DOHH2 (cell line): ENCODE results near the gene TACC2.

Experiments
- H3F3A ChIP-seq: fragments of 200-600 bp; sonication (generic), shearing (Covaris generic); 2 replicates; pipeline ENCODE4 v1.6.0; 2016; ENCODE audit warnings: antibody characterized with exemption, mild to moderate bottlenecking; ENCODE audit not compliant: control insufficient read depth, insufficient read depth
- H3K27ac ChIP-seq: fragments of 200-600 bp; sonication (generic); 2 replicates; pipeline ENCODE4 v1.5.1; 2014; ENCODE audit warnings: low read depth, mild to moderate bottlenecking, low read length, moderate library complexity
- H3K27me3 ChIP-seq: fragments of 200-600 bp; sonication (generic); 2 replicates; pipeline ENCODE4 v1.6.1; 2014; ENCODE audit warnings: mild to moderate bottlenecking, low read length, mixed read lengths; ENCODE audit not compliant: control insufficient read depth
- H3K36me3 ChIP-seq: fragments of 200-600 bp; sonication (generic); 2 replicates; pipeline ENCODE4 v1.6.1; 2014; ENCODE audit warnings: mild to moderate bottlenecking, low read length, moderate library complexity, mixed read lengths; ENCODE audit not compliant: control insufficient read depth
- H3K4me1 ChIP-seq: fragments of 200-600 bp; sonication (generic); 2 replicates; pipeline ENCODE4 v1.6.1; 2014; ENCODE audit warnings: mild to moderate bottlenecking, low read length, mixed read lengths; ENCODE audit not compliant: control insufficient read depth
- H3K4me2 ChIP-seq: fragments of 200-600 bp; sonication (generic); 2 replicates; pipeline ENCODE4 v1.6.0; 2014; ENCODE audit warnings: mild to moderate bottlenecking, low read length, moderate library complexity
- H3K4me3 ChIP-seq: fragments of 200-600 bp; sonication (generic); 2 replicates; pipeline ENCODE4 v1.5.1; 2014; ENCODE audit warnings: mild to moderate bottlenecking, low read length, mixed read lengths
- H3K79me2 ChIP-seq: fragments of 200-600 bp; sonication (generic); 2 replicates; pipeline ENCODE4 v1.6.1; 2014; ENCODE audit warnings: mild to moderate bottlenecking, low read length, mixed read lengths; ENCODE audit not compliant: control insufficient read depth
- H3K9me2 ChIP-seq: fragments of 200-600 bp; sonication (generic); replicated peaks from 2 replicates; pipeline ENCODE4 v1.6.1; 2014; ENCODE audit warnings: mild to moderate bottlenecking, low read length, mixed read lengths; ENCODE audit not compliant: control insufficient read depth
- H3K9me3 ChIP-seq: fragments of 200-600 bp; sonication (generic); 2 replicates; pipeline ENCODE4 v1.6.1; 2014; ENCODE audit warnings: antibody characterized with exemption, low read length, mixed read lengths; ENCODE audit not compliant: control insufficient read depth, insufficient read depth
- H4K20me1 ChIP-seq: fragments of 200-600 bp; sonication (generic); 2 replicates; pipeline ENCODE4 v1.6.0; 2014; ENCODE audit warnings: low read depth, mild to moderate bottlenecking, antibody characterized with exemption, low read length, moderate library complexity; ENCODE audit not compliant: control insufficient read depth, insufficient read depth
- EZH2phosphoT487 ChIP-seq: fragments of 200-600 bp; sonication (generic); IDR thresholded peaks from 2 replicates; pipeline ENCODE4 v1.6.1; 2017; ENCODE audit warnings: borderline replicate concordance, mild to moderate bottlenecking, antibody characterized with exemption, low read length, moderate library complexity, mixed read lengths
- TF ChIP-seq, protein P1 (sequence below): fragments of 200-600 bp; sonication (generic); IDR thresholded peaks from one replicate; pipeline ENCODE4 v1.5.1; 2014; ENCODE audit warnings: antibody characterized with exemption, mild to moderate bottlenecking, low read depth, low read length; ENCODE audit not compliant: poor library complexity, severe bottlenecking

Gene TACC2

DNA sequence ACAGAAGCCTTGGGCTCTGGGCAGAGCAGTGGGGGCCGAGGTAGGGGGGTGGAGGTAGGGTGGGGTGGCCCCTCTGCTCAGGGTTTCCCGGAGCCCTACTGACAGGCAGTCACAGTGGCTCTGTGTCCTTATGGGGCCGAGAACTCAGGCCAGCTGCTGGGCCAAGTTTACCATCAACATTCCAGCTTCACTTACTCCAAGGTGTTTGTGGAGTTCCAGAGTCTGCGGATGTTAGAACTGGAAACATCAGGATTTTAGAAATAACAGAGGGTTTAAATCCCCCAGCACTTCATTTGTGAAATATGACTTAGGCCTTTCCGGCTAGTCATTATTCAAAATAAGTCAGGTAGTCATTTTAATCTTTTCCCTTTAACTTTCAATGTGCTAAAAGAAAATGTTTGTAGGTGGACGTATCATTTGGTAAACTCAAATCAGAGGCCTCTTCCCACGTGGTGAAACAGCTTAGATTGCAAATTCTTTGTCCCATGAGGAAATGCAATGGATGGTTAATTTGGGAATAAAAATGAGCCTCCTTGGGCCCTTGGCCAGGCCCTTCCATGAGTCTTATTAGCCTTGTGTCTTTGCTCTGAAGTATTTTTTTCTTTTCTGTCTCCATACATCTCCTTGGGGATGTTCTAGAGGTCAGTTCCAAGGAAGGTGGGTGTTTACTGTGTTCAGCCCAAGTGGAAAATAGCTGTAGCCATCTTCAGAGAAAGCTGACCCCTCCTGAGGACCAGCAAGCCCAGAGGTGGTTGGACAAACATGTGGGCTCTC lies 182.5 kb downstream of the TACC2 start:
- Histone ChIP-seq H3K9me3 (no peaks in the 10 kb centered on the region), H3F3A (no peaks in the 10 kb centered on the region), H3K4me2 (no peak overlapping the region), H3K4me1 (no peaks in the 10 kb centered on the region), H4K20me1 (no peaks in the 10 kb centered on the region), H3K27ac (no peak overlapping the region), H3K4me3 (no peak overlapping the region), H3K9me2 (no peaks in the 10 kb centered on the region), H3K79me2 (no peaks in the 10 kb centered on the region), H3K27me3 (no peaks in the 10 kb centered on the region), H3K36me3 (no peaks in the 10 kb centered on the region)
- TF ChIP-seq, protein P1, sequence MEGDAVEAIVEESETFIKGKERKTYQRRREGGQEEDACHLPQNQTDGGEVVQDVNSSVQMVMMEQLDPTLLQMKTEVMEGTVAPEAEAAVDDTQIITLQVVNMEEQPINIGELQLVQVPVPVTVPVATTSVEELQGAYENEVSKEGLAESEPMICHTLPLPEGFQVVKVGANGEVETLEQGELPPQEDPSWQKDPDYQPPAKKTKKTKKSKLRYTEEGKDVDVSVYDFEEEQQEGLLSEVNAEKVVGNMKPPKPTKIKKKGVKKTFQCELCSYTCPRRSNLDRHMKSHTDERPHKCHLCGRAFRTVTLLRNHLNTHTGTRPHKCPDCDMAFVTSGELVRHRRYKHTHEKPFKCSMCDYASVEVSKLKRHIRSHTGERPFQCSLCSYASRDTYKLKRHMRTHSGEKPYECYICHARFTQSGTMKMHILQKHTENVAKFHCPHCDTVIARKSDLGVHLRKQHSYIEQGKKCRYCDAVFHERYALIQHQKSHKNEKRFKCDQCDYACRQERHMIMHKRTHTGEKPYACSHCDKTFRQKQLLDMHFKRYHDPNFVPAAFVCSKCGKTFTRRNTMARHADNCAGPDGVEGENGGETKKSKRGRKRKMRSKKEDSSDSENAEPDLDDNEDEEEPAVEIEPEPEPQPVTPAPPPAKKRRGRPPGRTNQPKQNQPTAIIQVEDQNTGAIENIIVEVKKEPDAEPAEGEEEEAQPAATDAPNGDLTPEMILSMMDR, result no peak
- TF ChIP-seq EZH2phosphoT487, result no peak

- Histone ChIP-seq H3K79me2 (no peaks in the 10 kb centered on the region), H3K36me3 (no peaks in the 10 kb centered on the region), H3K4me3 (no peak overlapping the region), H4K20me1 (no peaks in the 10 kb centered on the region), H3K4me2 (no peak overlapping the region), H3K9me2 (no peaks in the 10 kb centered on the region), H3K4me1 (no peaks in the 10 kb centered on the region), H3K9me3 (no peaks in the 10 kb centered on the region), H3F3A (no peaks in the 10 kb centered on the region), H3K27me3 (no peaks in the 10 kb centered on the region), H3K27ac (no peak overlapping the region)
- TF ChIP-seq, protein P1, result no peak
- no peak for TF ChIP-seq EZH2phosphoT487
These were observed 183.5 kb downstream of the TACC2 start for GRCh38 chr10:122172361-122173008.

DNA sequence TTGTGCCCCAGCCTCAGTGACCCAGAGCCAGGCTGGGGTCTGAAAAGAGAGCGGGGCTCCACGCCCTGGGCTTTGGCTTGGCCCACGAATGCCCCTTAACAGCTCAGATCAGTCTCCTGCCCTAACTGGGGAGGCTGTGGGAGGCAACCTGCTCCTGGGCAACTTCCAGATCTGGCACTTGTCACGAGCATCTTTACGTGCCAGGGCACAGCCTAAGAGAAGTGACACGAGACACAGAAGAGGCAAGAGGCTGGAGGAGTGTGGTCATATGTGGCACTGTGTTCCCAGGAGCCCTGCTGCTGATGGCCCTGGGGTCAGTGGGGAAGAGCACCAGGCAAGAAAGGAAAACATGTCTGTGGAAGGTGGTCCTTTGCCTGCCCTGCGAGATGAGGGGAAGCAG lies 184.4 kb downstream of the TACC2 start:
- no peaks in the 10 kb centered on the region for H3K4me1 ChIP-seq
- no peaks in the 10 kb centered on the region for H3F3A ChIP-seq
- no peak overlapping the region for H3K27ac ChIP-seq
- H3K4me2 ChIP-seq, result no peak overlapping the region
- no peak overlapping the region for H3K4me3 ChIP-seq
- no peaks in the 10 kb centered on the region for H3K9me2 ChIP-seq
- no peaks in the 10 kb centered on the region for H3K36me3 ChIP-seq
- TF ChIP-seq, protein P1, result no peak
- TF ChIP-seq EZH2phosphoT487, result no peak
- H3K9me3 ChIP-seq, result no peaks in the 10 kb centered on the region
- no peaks in the 10 kb centered on the region for H3K79me2 ChIP-seq
- H4K20me1 ChIP-seq, result no peaks in the 10 kb centered on the region
- H3K27me3 ChIP-seq, result no peaks in the 10 kb centered on the region
